D341Med (cell line): ENCODE data around the gene TMEM212.
"Not testable (repeated sequence)": the region's sequence is repeated elsewhere in the genome, so short reads cannot be mapped to it uniquely, and the experiment has no call there.

ENCODE experiments used
- DNase-seq: peaks from one replicate; pipeline ENCODE4 v3.0.0; 2012; ENCODE audit warnings: low spot score

Gene TMEM212

GRCh38 chr3:171892457-171892856, 49.3 kb downstream of the TMEM212 start:
- no peak for DNase-seq

- no peak for DNase-seq
These were observed 52.1 kb downstream of the TMEM212 start for GRCh38 chr3:171895291-171895690.

- no peak for DNase-seq
These were observed 52.8 kb downstream of the TMEM212 start for GRCh38 chr3:171895900-171896299.

GRCh38 chr3:171896316-171896715, 53.2 kb downstream of the TMEM212 start:
- DNase-seq: no peak

GRCh38 chr3:171898192-171898591, 55.0 kb downstream of the TMEM212 start:
- no peak for DNase-seq

- DNase-seq: no peak
These were observed 57.3 kb downstream of the TMEM212 start for GRCh38 chr3:171900446-171900845.

GRCh38 chr3:171901615-171902312, 58.6 kb downstream of the TMEM212 start:
- DNase-seq: no peak

GRCh38 chr3:171904829-171905228, 61.7 kb downstream of the TMEM212 start:
- DNase-seq: no peak

- DNase-seq: not testable (repeated sequence)
These were observed 63.4 kb downstream of the TMEM212 start for GRCh38 chr3:171906503-171906902.

GRCh38 chr3:171906951-171907676, 64.0 kb downstream of the TMEM212 start:
- no peak for DNase-seq

- no peak for DNase-seq
These were observed 64.6 kb downstream of the TMEM212 start for GRCh38 chr3:171907761-171908160.

- no peak for DNase-seq
These were observed 65.6 kb downstream of the TMEM212 start for GRCh38 chr3:171908731-171909130.
